HG03575 (cell line): Measurements from ENCODE around the gene CEP126.
"Not testable (repeated sequence)": the region's sequence is repeated elsewhere in the genome, so short reads cannot be mapped to it uniquely, and the experiment has no call there.

Source experiments
- ATAC-seq: cut with Tn5 transposase; IDR thresholded peaks from one replicate; pipeline ENCODE4 v1.9.1; 2021; ENCODE audit not compliant: unreplicated experiment, insufficient number of reproducible peaks, low FRiP score; ENCODE audit errors: extremely low read depth

Gene CEP126

DNA sequence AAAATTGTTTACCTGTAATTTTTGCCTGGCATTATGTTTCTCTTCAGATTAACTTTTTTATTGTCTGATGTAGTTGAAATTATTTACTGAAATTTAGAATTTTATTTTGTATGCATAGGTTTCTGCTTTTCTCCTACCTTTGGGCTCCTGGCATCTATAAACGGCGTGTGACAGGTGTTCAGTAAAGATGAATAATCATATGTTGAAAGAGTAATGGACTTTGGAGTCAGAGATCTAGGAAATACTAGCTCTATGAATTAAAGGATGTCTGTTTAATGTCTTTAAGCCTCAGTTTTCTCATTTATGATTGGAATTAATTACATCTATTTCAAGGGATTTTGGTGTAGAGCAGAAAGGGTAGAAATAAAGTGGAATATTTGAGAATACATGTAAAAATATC lies 8.7 kb downstream of the CEP126 start:
- ATAC-seq = no peak

- no peak for ATAC-seq
These were observed 14.6 kb downstream of the CEP126 start for GRCh38 chr11:101929294-101929915.

- ATAC-seq = no peak
These were observed 16.9 kb downstream of the CEP126 start for GRCh38 chr11:101931692-101932091.

- ATAC-seq = no peak
These were observed 26.2 kb downstream of the CEP126 start for GRCh38 chr11:101940901-101941520.

- no peak for ATAC-seq
These were observed 30.1 kb downstream of the CEP126 start for GRCh38 chr11:101944923-101945322.

- ATAC-seq = no peak
These were observed 30.6 kb downstream of the CEP126 start for GRCh38 chr11:101945448-101945847.

DNA sequence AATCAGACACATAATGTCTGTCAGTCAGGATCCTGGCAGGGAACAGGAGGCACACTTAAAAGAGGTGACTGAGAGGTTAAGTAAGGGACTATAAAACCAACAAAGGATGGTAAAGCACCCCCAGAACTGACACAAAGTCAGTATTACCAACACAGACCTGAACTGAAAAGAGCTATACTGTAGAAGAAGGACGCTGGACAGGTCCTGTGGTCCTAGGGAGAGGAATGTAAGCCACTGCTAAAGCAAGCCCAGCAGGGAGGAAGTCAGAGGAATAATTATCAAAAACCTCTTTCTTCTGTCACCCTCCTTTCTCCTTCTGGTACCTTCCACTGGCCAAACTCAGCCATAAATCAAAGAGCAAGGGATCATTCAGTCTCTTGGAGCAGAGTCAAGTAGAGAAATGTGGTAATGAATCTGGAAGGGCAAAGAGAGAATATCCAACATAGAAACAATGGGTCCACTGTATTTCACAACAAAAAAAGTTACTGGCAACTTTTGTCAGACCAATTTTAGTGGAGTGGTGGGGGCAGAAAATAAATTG lies 34.9 kb downstream of the CEP126 start:
- no peak for ATAC-seq

DNA sequence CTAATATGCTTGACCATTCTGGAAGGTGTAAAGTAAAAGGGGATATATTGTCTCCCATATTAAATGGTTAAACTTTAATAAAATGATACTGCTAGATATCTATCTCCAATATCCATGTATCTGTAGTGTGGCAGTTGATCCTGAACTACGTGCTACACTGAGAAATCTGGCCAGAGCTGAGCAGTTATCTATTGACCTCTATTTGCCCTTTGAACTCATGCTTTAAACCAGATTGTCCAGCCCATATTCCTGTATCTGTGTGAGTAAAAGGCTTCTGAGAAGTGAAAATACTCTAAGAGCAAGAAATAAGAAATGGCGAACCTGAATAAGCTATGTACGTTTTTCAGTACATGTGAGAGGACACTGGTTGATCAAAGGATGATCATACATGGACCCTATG lies 40.5 kb downstream of the CEP126 start:
- no peak for ATAC-seq

DNA sequence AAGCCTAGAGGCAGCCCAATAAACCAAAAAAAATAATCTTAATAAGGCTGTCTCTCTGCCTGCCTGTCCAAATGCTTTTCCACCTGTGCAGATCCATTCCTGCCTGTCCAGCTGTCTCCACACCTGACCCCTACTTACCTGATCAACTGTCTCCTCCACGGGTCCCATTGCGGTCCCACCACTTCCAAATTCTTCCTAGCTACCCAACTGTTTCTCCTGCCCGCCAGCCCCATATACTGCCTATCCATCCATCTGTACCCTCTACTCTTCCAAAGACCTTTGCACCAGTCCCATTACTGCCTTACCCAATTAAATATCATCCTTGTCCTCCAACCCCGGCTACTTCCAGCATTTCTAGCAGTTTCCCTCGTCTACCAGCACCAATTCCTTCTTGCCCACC lies 40.9 kb downstream of the CEP126 start:
- no peak for ATAC-seq

DNA sequence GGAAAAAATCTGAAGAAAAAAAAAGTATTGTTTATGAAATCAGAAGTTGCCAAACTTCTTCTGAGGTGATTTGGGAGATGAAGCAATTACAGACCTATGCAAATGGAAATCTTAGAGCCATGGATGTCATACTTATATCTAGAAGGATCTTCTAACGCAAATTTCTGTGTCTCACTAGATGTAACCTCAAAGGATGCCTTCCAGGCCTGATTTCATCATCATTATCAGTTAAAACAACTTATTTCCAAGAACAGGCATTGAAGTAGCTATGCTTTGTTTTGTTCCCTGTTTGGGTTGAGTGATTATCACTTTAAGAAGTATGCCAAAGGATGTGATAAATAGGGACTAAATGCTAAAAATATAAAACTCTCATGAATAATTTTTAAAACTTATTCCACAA lies 45.4 kb downstream of the CEP126 start:
- no peak for ATAC-seq

DNA sequence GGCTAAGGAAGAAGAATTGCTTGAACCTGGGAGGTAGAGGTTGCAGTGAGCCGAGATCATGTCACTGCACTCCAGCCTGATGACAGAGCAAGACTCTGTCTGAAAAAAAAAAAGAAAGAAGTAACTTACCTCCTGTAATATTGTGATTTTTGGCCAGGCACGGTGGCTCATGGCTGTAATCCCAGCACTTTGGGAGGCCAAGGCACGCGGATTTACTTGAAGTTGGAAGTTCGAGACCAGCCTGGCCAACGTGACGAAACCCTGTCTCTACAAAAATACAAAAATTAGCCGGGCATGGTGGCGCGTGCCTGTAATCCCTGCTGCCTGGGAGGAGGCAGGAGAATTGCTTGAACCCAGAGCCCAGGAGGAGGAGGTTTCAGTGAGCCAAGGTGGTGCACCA lies 49.4 kb downstream of the CEP126 start:
- ATAC-seq = not testable (repeated sequence)

GRCh38 chr11:101974255-101974654 lies 59.4 kb downstream of the CEP126 start:
- no peak for ATAC-seq

- ATAC-seq = no peak
These were observed 60.0 kb downstream of the CEP126 start for GRCh38 chr11:101974771-101975170.

DNA sequence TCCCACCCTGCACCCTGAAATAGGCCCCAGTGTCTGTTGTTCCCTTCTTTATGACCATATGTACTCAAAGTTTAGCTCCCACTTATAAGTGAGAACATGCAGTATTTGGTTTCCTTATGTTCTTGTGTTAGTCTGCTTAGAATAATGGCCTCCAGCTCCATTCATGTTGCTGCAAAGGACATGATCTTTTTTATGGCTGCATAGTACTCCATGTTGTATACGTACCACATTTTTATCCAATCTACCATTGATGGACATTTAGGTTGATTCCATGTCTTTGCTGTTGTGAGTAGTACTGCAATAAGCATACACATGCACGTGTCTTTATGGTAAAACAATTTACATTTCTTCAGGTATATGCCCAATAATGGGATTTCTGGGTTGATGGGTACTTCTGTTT lies 60.9 kb downstream of the CEP126 start:
- no peak for ATAC-seq

DNA sequence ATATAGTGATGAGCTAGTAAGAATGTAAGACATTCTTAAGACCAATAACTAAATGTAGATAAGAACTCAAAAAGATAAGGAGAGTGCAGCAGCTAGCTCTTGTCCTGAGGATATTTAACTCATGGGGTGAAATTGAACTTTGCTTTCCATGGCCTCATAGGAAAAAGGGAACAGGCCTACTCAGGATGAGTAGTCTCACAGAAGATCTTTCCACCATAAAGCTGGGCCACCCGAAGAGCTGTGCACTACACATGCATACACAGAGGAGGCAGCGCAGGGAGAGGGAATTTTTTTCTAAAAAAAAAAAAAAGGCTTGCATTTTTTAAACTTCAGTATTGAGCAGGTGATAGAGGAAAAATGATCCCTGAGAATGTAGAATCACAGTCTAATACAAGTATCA lies 72.6 kb downstream of the CEP126 start:
- ATAC-seq = no peak

DNA sequence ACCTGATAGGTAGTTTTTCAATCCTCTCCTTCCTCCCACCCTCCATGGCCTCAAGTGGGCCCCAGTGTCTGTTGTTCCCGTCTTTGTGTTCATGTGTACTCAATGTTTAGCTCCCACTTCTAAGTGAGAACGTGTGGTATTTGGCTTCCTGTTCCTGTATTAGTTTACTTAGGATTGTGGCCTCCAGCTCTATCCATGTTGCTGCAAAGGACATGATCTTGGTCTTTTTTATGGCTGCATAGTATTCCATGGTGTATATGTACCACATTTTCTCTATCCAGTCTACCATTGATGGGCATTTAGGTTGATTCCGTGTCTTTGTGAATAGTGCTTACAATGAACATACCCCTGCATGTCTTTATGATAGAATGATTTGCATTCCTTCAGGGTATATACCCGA lies 78.4 kb downstream of the CEP126 start:
- no peak for ATAC-seq

GRCh38 chr11:101994052-101994469 lies 79.3 kb downstream of the CEP126 start:
- not testable (repeated sequence) for ATAC-seq

GRCh38 chr11:101996111-101996510 lies 81.3 kb downstream of the CEP126 start:
- ATAC-seq = no peak

GRCh38 chr11:102001657-102002338 lies 87.0 kb downstream of the CEP126 start:
- no peak for ATAC-seq

DNA sequence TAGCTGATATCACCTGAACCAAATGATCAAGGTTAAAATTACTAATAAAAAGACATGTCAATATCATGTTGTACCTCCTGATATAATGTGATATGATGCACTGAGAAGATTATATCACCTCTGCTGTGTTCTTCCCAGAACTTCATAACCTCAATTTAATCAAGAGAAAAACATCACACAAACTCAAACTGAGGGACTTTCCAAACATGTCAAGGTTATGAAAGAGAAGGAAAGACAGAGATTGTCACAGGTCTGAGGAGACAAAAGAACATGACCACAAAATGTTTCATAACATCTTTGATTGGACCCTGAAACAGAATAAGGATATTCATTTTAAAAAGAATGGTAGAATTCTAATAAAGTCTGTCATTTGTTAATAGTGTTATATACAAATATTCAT lies 89.4 kb downstream of the CEP126 start:
- no peak for ATAC-seq
